GM04503 (cell line): ENCODE data around the gene SEPTIN11.

ENCODE experiments used
- DNase-seq: peaks from one replicate; pipeline ENCODE4 v3.0.0-alpha.2; 2012; ENCODE audit warnings: low read depth

SEPTIN11 gene

GRCh38 chr4:76949276-76950051 is at the start of gene SEPTIN11:
Gene SEPTIN11 (plus strand): TSS chr4:76949752. CDS start chr4:76949904, 152 bp downstream.
- DNase-seq: peak; percentile 66

- no peak for DNase-seq
These were observed 47.2 kb upstream of the SEPTIN11 start for GRCh38 chr4:76902233-76902890.

- DNase-seq: no peak
These were observed 44.8 kb upstream of the SEPTIN11 start for GRCh38 chr4:76904646-76905190.

GRCh38 chr4:76905521-76905920 is 44.0 kb upstream of the SEPTIN11 start:
- DNase-seq: peak; percentile 61

- no peak for DNase-seq
These were observed 39.8 kb upstream of the SEPTIN11 start for GRCh38 chr4:76909711-76910110.

- DNase-seq: no peak
These were observed 28.8 kb upstream of the SEPTIN11 start for GRCh38 chr4:76920715-76921114.

- no peak for DNase-seq
These were observed 25.8 kb upstream of the SEPTIN11 start for GRCh38 chr4:76923619-76924357.

- DNase-seq: no peak
These were observed 22.7 kb upstream of the SEPTIN11 start for GRCh38 chr4:76926841-76927240.

- DNase-seq: no peak
These were observed 18.9 kb upstream of the SEPTIN11 start for GRCh38 chr4:76930685-76931084.

GRCh38 chr4:76931087-76931486 is 18.5 kb upstream of the SEPTIN11 start:
- DNase-seq: no peak

GRCh38 chr4:76931576-76932276 is 17.8 kb upstream of the SEPTIN11 start:
- DNase-seq: no peak

GRCh38 chr4:76939184-76939583 is 10.4 kb upstream of the SEPTIN11 start:
- no peak for DNase-seq

GRCh38 chr4:76943129-76943620 is 6.4 kb upstream of the SEPTIN11 start:
- DNase-seq: no peak

- DNase-seq: no peak
These were observed 5.8 kb upstream of the SEPTIN11 start for GRCh38 chr4:76943790-76944189.

- DNase-seq: no peak
These were observed 2.2 kb upstream of the SEPTIN11 start for GRCh38 chr4:76947369-76947768.

- DNase-seq: peak; percentile 45
These were observed 893 bp upstream of the SEPTIN11 start for GRCh38 chr4:76948443-76949275.

- no peak for DNase-seq
These were observed 752 bp downstream of the SEPTIN11 start for GRCh38 chr4:76950052-76950955.

- no peak for DNase-seq
These were observed 1.6 kb downstream of the SEPTIN11 start for GRCh38 chr4:76950956-76951671.

GRCh38 chr4:76951672-76952010 is 2.1 kb downstream of the SEPTIN11 start:
- DNase-seq: no peak
